Thyroid gland (tissue), 4 donors: ENCODE results near the gene TAGLN. TPM values are rescaled to one million over a fixed set of nuclear protein-coding genes. Genes with fewer than 3 reads are reported as not detected.
"Not testable (repeated sequence)": the region's sequence is repeated elsewhere in the genome, so short reads cannot be mapped to it uniquely, and the experiment has no call there.

ENCODE experiments used
- DNase-seq, 2 donors: peaks; one replicate each; pipeline ENCODE4 v3.0.0-alpha.2; 2019
- H3K27ac ChIP-seq, 3 donors: fragments of 200-600 bp; sonication (generic); 1 replicate in 2 of 3; 2 replicates in 1 of 3; pipeline ENCODE4 v1.5.1; 2016 to 2019; ENCODE audit warnings: mild to moderate bottlenecking in 1 of 3, moderate library complexity in 1 of 3
- H3K27me3 ChIP-seq: fragments of 200-600 bp; sonication (generic); one replicate; pipeline ENCODE4 v1.5.1; 2019
- H3K36me3 ChIP-seq, 2 donors: fragments of 200-600 bp; sonication (generic); one replicate each; pipeline ENCODE4 v1.5.1; 2016 to 2019
- H3K4me1 ChIP-seq, 2 donors: fragments of 200-600 bp; sonication (generic); one replicate each; pipeline ENCODE4 v1.5.1; 2017 to 2019
- H3K4me3 ChIP-seq, 3 donors: fragments of 200-600 bp; sonication (generic); replicated peaks in 1 of 3; 1 replicate in 2 of 3; 2 replicates in 1 of 3; pipeline ENCODE4 v1.5.1; 2016; ENCODE audit warnings: mild to moderate bottlenecking in 1 of 3
- H3K9me3 ChIP-seq: fragments of 200-600 bp; sonication (generic); one replicate; pipeline ENCODE4 v1.5.1; 2017
- POLR2A ChIP-seq, 2 donors: fragments of 450-650 bp; IDR thresholded peaks; one replicate each; pipeline ENCODE4 v1.6.1; 2017; ENCODE audit warnings: antibody characterized with exemption in 2 of 2, mild to moderate bottlenecking in 2 of 2, moderate library complexity in 1 of 2
- WGBS, 2 donors: methylation state at CpG; one replicate each; pipeline ENCODE4 v1.1.5; 2017; 5-methylcytosine and 5-hydroxymethylcytosine counted together
- intact Hi-C: fragments of 100-400 bp; cut with DNase I; formaldehyde crosslinking; loops from one replicate; pipeline ENCODE4 v1.15.1; 2023
- total RNA-seq, 4 donors: library from RNA; depleted of rRNA; stranded (reverse); fragments of >200 nt; gene quantifications; one replicate each; pipeline ENCODE4 v1.2.3, GENCODE V29; 2016
- TF ChIP-seq, protein P1 (sequence below), 6 experiments: fragments of 200-600 bp in 3 of 6; fragments of 450-650 bp in 3 of 6; sonication (generic) in 3 of 6; IDR thresholded peaks; one replicate each; pipeline ENCODE4 v1.5.1; 2016 to 2019; ENCODE audit warnings: antibody characterized with exemption in 6 of 6, mild to moderate bottlenecking in 2 of 6, inconsistent platforms in 1 of 6, moderate library complexity in 1 of 6

Gene TAGLN
- total RNA-seq, 4 donors from 2014 or later = 155 to 407 (median 229) TPM

DNA sequence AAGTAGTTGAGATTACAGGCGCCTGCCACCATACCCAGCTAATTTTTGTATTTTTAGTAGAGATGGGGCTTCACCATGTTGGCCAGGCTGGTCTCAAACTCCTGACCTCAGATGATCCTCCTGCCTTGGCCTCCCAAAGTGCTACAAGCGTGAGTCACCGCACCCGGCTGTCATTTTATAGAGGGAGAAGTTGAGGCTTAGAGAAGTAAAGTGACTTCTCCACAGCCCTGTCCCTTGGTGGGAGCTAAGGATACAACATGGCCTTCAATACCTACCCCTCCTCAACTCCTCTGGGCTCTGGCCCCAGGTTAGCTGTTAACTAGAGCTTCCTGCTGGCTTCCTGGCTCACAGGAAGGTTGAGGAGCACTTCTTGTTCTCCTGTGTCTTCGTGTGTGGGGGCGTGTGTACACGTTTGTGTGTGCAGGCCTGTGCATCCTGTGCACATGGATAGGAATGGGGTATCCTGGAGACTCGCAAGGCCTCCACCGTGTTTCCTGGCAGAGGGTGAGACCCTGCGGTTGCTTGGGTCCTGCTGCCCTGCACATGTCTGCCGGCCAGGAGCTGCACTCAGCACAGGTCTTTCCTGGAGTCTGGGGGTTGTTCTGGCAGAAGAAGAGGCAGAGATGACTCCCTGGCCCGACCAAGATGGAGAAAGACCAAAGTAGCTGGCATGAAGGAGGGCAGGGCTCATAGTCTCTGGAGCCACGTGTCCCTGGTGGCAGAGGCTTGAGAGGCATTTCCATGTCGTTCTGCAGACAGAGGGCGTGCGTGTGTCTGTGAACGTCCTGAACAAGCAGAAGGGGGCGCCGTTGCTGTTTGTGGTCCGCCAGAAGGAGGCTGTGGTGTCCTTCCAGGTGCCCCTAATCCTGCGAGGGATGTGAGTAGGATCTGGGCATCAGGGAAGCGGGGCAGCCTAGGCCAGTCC, 18.2 kb upstream of the TAGLN start:
- 53 to 61% methylated on average over 19 of the region's 22 CpGs for WGBS, 2 donors
- peaks cover 17 to 32% of the 10 kb centered on the region in 2 donors for H3K4me1 ChIP-seq

DNA sequence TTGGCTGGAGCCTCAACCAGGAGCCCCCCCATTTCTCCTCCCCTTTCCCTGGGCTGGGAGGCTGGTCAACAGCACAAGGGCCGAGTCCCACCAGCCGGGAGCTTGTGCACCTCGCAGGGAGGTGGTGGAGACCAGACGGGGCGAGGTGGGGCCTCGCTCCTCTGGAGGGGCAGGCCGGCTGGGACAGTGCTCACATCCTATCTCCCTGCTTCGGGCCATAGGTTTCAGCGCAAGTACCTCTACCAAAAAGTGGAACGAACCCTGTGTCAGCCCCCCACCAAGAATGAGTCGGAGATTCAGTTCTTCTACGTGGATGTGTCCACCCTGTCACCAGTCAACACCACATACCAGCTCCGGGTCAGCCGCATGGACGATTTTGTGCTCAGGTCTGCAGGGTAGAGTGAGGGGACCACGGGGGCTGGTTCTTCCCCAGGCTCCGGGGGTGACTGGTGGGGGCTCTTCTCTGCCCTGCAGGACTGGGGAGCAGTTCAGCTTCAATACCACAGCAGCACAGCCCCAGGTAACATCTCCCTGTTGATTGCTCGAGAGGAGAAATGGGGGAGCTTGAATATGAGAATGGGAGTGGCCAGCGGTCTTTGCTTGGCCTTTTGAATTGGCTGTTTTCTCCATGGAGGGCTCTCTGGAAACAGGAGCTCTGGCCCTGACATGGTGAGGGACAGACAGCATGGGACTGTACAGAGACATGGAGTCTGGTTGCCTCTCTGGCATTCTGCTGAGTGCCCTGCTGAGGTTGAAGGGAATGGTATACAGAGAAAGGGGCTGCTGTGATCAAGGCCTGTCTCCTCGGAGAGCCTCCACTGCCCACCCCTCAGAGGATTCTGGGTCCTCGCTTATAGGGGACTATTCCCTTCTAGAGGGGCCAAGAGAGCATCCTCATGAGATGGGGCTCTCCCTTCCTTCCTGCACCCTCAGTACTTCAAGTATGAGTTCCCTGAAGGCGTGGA, 17.3 kb upstream of the TAGLN start:
- Histone ChIP-seq H3K9me3 (no peaks in the 10 kb centered on the region), H3K27ac (no peak overlapping the region), H3K4me1 (peaks cover 17 to 27% of the 10 kb centered on the region in 2 donors), H3K36me3 (peaks cover 5 to 11% of the 10 kb centered on the region in 2 donors), H3K4me3 (no peak overlapping the region), H3K27me3 (no peaks in the 10 kb centered on the region)
- TF ChIP-seq, protein P1, sequence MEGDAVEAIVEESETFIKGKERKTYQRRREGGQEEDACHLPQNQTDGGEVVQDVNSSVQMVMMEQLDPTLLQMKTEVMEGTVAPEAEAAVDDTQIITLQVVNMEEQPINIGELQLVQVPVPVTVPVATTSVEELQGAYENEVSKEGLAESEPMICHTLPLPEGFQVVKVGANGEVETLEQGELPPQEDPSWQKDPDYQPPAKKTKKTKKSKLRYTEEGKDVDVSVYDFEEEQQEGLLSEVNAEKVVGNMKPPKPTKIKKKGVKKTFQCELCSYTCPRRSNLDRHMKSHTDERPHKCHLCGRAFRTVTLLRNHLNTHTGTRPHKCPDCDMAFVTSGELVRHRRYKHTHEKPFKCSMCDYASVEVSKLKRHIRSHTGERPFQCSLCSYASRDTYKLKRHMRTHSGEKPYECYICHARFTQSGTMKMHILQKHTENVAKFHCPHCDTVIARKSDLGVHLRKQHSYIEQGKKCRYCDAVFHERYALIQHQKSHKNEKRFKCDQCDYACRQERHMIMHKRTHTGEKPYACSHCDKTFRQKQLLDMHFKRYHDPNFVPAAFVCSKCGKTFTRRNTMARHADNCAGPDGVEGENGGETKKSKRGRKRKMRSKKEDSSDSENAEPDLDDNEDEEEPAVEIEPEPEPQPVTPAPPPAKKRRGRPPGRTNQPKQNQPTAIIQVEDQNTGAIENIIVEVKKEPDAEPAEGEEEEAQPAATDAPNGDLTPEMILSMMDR (IDR thresholded peaks at IDR 0.05) = no peak
- no peak for TF ChIP-seq POLR2A (IDR thresholded peaks at IDR 0.05)
- 89 to 97% methylated on average over 12 to 16 of the region's 22 CpGs for WGBS, 2 donors
- intact Hi-C loops = loop anchor here (5.0 kb wide), 1 partner anchor 45 kb away; no protein-coding TSS in a partner anchor
- DNase-seq = peak in 1 of 2 donors; percentile 1

More for the DNA sequence above, 18.2 kb upstream of the TAGLN start:
- Histone ChIP-seq H3K27me3 (no peaks in the 10 kb centered on the region), H3K4me3 (no peak overlapping the region), H3K9me3 (no peaks in the 10 kb centered on the region), H3K36me3 (peaks cover 5 to 11% of the 10 kb centered on the region in 2 donors), H3K27ac (no peak overlapping the region)
- intact Hi-C loops = loop anchor here (5.0 kb wide), 1 partner anchor 46 kb away; no protein-coding TSS in a partner anchor
- DNase-seq = peak; percentile 59 to 67
- TF ChIP-seq POLR2A (IDR thresholded peaks at IDR 0.05) = no peak
- TF ChIP-seq, protein P1 (IDR thresholded peaks at IDR 0.05) = peak in 4 of 6 experiments; percentile 31 to 54 (median 51)

DNA sequence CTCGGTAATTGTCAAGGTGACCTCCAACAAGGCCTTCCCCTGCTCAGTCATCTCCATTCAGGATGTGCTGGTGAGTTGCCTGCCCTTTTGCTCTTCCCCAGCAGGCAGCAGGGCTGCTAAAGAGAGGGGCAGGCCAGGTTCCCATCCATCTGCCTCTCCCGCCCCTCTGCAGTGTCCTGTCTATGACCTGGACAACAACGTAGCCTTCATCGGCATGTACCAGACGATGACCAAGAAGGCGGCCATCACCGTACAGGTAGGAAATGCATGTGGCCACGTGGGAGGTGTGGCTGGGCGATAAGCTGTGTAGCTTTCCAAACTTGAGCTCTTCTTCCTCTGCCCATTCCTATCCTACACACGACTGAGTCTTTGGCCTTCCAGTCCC, 16.6 kb upstream of the TAGLN start:
- DNase-seq = peak in 1 of 2 donors; percentile 2
- TF ChIP-seq, protein P1 (IDR thresholded peaks at IDR 0.05) = no peak
- no peak overlapping the region for H3K27ac ChIP-seq
- no peaks in the 10 kb centered on the region for H3K9me3 ChIP-seq
- WGBS, 2 donors = 93 to 95% methylated on average over 10 of the region's 10 CpGs
- H3K4me1 ChIP-seq = peaks cover 17 to 27% of the 10 kb centered on the region in 2 donors
- intact Hi-C loops = loop anchor here (5.0 kb wide), 1 partner anchor 45 kb away; no protein-coding TSS in a partner anchor
- no peak overlapping the region for H3K4me3 ChIP-seq
- H3K27me3 ChIP-seq = no peaks in the 10 kb centered on the region
- peaks cover 10 to 16% of the 10 kb centered on the region in 2 donors for H3K36me3 ChIP-seq

GRCh38 chr11:117183178-117183577, 16.0 kb upstream of the TAGLN start:
- H3K9me3 ChIP-seq = not testable (repeated sequence)
- intact Hi-C loops = loop anchor here (5.0 kb wide), 1 partner anchor 44 kb away; no protein-coding TSS in a partner anchor
- peak in 1 of 2 donors; percentile 0 for DNase-seq

More at GRCh38 chr11:117183178-117183577, 16.0 kb upstream of the TAGLN start:
- not testable (repeated sequence) for H3K27me3 ChIP-seq, H3K27ac ChIP-seq, H3K4me3 ChIP-seq
- WGBS, 2 donors = 93 to 95% methylated on average over 13 of the region's 13 CpGs
- peaks cover 16 to 21% of the 10 kb centered on the region in 2 donors for H3K36me3 ChIP-seq
- peaks cover 12 to 23% of the 10 kb centered on the region in 2 donors for H3K4me1 ChIP-seq
